ENCODE results near the gene VPS33B.
A peak's percentile ranks its signal among the peaks of the same experiment; 100 is the strongest.

The VPS33B gene

GRCh38 chr15:90994059-90994416, 28.4 kb downstream of the VPS33B start:
- Histone ChIP-seq H3K36me3 (replicated peaks; ENCODE audit: low read depth, low read length) (peaks cover 22% of the 10 kb centered on the region), H3K4me3 (ENCODE audit: low read length) (peak overlapping the region; percentile 96), H3K27me3 (ENCODE audit: low read depth, low read length) (no peaks in the 10 kb centered on the region), H3K27ac (ENCODE audit: low read length) (peak overlapping the region; percentile 64), H3K4me2 (ENCODE audit: low read length) (peak overlapping the region; percentile 96), H3K9me3 (ENCODE audit: insufficient read depth, low read length) (no peaks in the 10 kb centered on the region), H3K79me2 (ENCODE audit: low read length) (peaks cover 68% of the 10 kb centered on the region), H3K4me1 (ENCODE audit: low read length) (peaks cover 27% of the 10 kb centered on the region), H4K20me1 (ENCODE audit: insufficient read depth, low read length) (peaks cover 25% of the 10 kb centered on the region), H3K9ac (ENCODE audit: low read length) (peak overlapping the region; percentile 94), H2AFZ (ENCODE audit: low read depth, low read length) (peak overlapping the region; percentile 33; the same call in 1 of the 2 replicates)
- TF ChIP-seq CTCF (IDR thresholded peaks at IDR 0.05; ENCODE audit: low read depth, low read length) (no peak), EZH2phosphoT487 (IDR thresholded peaks at IDR 0.05; ENCODE audit: low read depth) (no peak)

DNA sequence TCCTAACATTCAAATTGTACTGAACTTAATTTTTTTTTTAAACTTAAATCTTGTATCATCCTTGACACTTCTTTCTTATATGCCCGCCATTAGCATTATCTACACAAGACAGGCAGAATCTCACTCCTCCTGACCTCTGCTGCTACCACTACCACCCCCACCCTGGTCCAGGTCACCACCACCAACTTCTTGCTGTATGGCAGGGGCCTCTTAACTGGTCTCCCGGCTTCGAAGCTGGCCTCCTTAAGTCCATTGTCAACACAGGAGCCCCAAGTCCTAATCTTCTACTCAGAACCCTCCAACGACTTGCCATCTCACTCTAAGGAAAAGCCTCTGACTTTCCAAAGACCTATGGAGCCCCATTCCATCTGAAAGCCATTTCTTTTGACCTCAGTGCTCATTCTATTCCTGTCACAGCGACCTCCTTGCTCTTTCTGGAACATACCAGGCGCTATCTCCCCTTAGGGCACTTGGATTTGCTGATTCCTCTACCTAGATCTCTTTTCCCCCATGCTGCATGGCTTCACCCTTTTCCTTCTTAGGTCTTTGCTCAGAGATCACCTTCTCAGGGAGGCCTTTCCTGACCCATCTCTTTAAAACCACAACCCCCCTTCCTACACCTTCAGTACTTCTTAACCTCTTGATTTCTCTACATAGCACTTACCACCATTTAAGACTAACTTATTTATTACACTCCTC, 30.7 kb downstream of the VPS33B start:
- peaks cover 5% of the 10 kb centered on the region for H3K36me3 ChIP-seq (replicated peaks; ENCODE audit: low read depth, low read length)
- H3K27ac ChIP-seq (ENCODE audit: low read length), result no peak overlapping the region
- peaks cover 91% of the 10 kb centered on the region for H3K79me2 ChIP-seq (ENCODE audit: low read length)
- TF ChIP-seq EZH2phosphoT487 (IDR thresholded peaks at IDR 0.05; ENCODE audit: low read depth) (no peak), CTCF (IDR thresholded peaks at IDR 0.05; ENCODE audit: low read depth, low read length) (no peak)
- peaks cover 50% of the 10 kb centered on the region for H3K4me1 ChIP-seq (ENCODE audit: low read length)
- H2AFZ ChIP-seq (ENCODE audit: low read depth, low read length), result no peak overlapping the region
- H3K4me2 ChIP-seq (ENCODE audit: low read length), result 0 out of 2 replicates have a peak overlapping the region, but pooled peaks have one; percentile 3
- H3K27me3 ChIP-seq (ENCODE audit: low read depth, low read length), result no peaks in the 10 kb centered on the region
- no peak overlapping the region for H3K4me3 ChIP-seq (ENCODE audit: low read length)
- H3K9me3 ChIP-seq (ENCODE audit: insufficient read depth, low read length), result no peaks in the 10 kb centered on the region
- peaks cover 47% of the 10 kb centered on the region for H4K20me1 ChIP-seq (ENCODE audit: insufficient read depth, low read length)
- no peak overlapping the region for H3K9ac ChIP-seq (ENCODE audit: low read length)

GRCh38 chr15:90990446-90990845, 31.9 kb downstream of the VPS33B start:
- TF ChIP-seq CTCF (IDR thresholded peaks at IDR 0.05; ENCODE audit: low read depth, low read length), result no peak
- no peak for TF ChIP-seq EZH2phosphoT487 (IDR thresholded peaks at IDR 0.05; ENCODE audit: low read depth)
- Histone ChIP-seq H3K4me1 (ENCODE audit: low read length) (peaks cover 48% of the 10 kb centered on the region), H3K27me3 (ENCODE audit: low read depth, low read length) (no peaks in the 10 kb centered on the region), H3K79me2 (ENCODE audit: low read length) (peaks cover 97% of the 10 kb centered on the region), H3K9ac (ENCODE audit: low read length) (no peak overlapping the region), H3K36me3 (replicated peaks; ENCODE audit: low read depth, low read length) (peaks cover 11% of the 10 kb centered on the region), H3K9me3 (ENCODE audit: insufficient read depth, low read length) (no peaks in the 10 kb centered on the region), H3K4me2 (ENCODE audit: low read length) (no peak overlapping the region), H4K20me1 (ENCODE audit: insufficient read depth, low read length) (peaks cover 56% of the 10 kb centered on the region), H2AFZ (ENCODE audit: low read depth, low read length) (no peak overlapping the region), H3K27ac (ENCODE audit: low read length) (no peak overlapping the region), H3K4me3 (ENCODE audit: low read length) (no peak overlapping the region)

DNA sequence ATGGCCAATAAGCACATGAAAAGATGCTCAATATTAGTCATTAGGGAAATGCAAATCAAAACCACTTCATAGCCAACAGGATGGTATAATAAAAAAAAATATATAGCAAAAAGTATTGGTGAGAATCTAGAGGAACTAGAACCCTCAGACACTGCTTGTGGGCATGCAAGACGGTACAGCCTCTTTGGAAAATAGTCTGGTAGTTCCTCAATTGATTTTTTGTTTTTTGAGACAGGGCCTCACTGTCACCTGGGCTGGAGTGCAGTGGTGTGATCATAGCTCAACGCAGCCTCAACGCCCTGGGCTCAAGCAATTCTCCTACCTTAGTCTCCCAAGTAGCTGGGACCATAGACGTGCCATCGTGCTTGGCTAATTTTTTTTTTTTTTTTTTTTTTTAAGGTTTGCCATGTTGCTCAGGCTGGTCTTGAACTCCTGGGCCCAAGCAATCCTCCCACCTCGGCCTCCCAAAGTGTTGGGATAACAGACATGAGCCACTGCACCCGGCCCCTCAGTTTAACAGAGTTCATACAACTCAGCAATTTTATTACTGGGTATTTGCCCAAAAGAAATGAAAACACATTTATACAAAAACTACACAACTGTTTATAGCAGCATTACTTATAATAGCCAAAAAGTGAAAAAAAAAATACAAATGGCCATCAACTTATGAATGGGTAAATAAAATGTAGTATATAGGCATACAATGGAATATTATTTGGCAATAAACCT, 33.2 kb downstream of the VPS33B start:
- Histone ChIP-seq H3K79me2 (ENCODE audit: low read length) (peaks cover 99% of the 10 kb centered on the region), H3K27ac (ENCODE audit: low read length) (peak overlapping the region; percentile 48), H3K4me3 (ENCODE audit: low read length) (peak overlapping the region; percentile 45), H3K9me3 (ENCODE audit: insufficient read depth, low read length) (no peaks in the 10 kb centered on the region), H3K9ac (ENCODE audit: low read length) (0 out of 2 replicates have a peak overlapping the region, but pooled peaks have one; percentile 9), H4K20me1 (ENCODE audit: insufficient read depth, low read length) (peaks cover 66% of the 10 kb centered on the region), H2AFZ (ENCODE audit: low read depth, low read length) (no peak overlapping the region), H3K4me2 (ENCODE audit: low read length) (peak overlapping the region; percentile 72), H3K4me1 (ENCODE audit: low read length) (peaks cover 51% of the 10 kb centered on the region), H3K27me3 (ENCODE audit: low read depth, low read length) (no peaks in the 10 kb centered on the region), H3K36me3 (replicated peaks; ENCODE audit: low read depth, low read length) (peaks cover 16% of the 10 kb centered on the region)
- TF ChIP-seq CTCF (IDR thresholded peaks at IDR 0.05; ENCODE audit: low read depth, low read length) (no peak), EZH2phosphoT487 (IDR thresholded peaks at IDR 0.05; ENCODE audit: low read depth) (no peak)
